K562 (cell line): Measurements from ENCODE around the gene ACADSB. TPM values are rescaled to one million over a fixed set of nuclear protein-coding genes. Genes with fewer than 3 reads are reported as not detected.

ENCODE experiments used
- ATF6 ChIP-seq: sonication (generic); formaldehyde crosslinking; IDR thresholded peaks from 2 replicates; pipeline ENCODE4 v1.4.0; 2020; ENCODE audit warnings: mild to moderate bottlenecking, missing genetic modification reagents
- CHD2 ChIP-seq: IDR thresholded peaks from 2 replicates; pipeline ENCODE4 v1.6.1; 2011; ENCODE audit warnings: low read depth, low read length
- E2F8 ChIP-seq: fragments of 450-650 bp; IDR thresholded peaks from 2 replicates; pipeline ENCODE4 v1.7.1; 2018; ENCODE audit warnings: mild to moderate bottlenecking, low read depth; ENCODE audit not compliant: partially characterized antibody
- ETS2 ChIP-seq: IDR thresholded peaks from 2 replicates; pipeline ENCODE4 v1.6.1; 2016; ENCODE audit warnings: borderline replicate concordance, missing genetic modification characterization, mild to moderate bottlenecking, moderate library complexity, missing compliant biosample characterization; ENCODE audit not compliant: poor library complexity, severe bottlenecking
- ETV1 ChIP-seq: fragments of 450-650 bp; conservative IDR thresholded peaks from 2 replicates; pipeline ENCODE4 v1.6.1; 2016; ENCODE audit warnings: missing genetic modification characterization, control low read depth, low read depth, missing compliant biosample characterization
- FOXK1 ChIP-seq: sonication (generic); formaldehyde crosslinking; IDR thresholded peaks from 2 replicates; pipeline ENCODE4 v1.8.0; 2022; ENCODE audit warnings: missing genetic modification reagents, mild to moderate bottlenecking, borderline replicate concordance
- GATAD2B ChIP-seq: fragments of 450-650 bp; IDR thresholded peaks from 2 replicates; pipeline ENCODE4 v1.6.1; 2017; ENCODE audit warnings: mild to moderate bottlenecking, borderline replicate concordance
- HNRNPUL1 ChIP-seq: fragments of 200-400 bp; formaldehyde crosslinking; IDR thresholded peaks from 2 replicates; pipeline ENCODE4 v1.6.1; 2017; ENCODE audit warnings: low read length
- MTA3 ChIP-seq: fragments of 450-650 bp; formaldehyde crosslinking; IDR thresholded peaks from 2 replicates; pipeline ENCODE4 v1.6.1; 2017; ENCODE audit warnings: mild to moderate bottlenecking, borderline replicate concordance
- MYNN ChIP-seq, 2 experiments: sonication (generic); formaldehyde crosslinking in 1 of 2; IDR thresholded peaks; 2 replicates each; pipeline versions ENCODE4 v1.5.0 to v1.6.1; 2016 to 2020; ENCODE audit warnings: antibody characterized with exemption in 1 of 2, missing genetic modification reagents in 1 of 2
- SMAD2 ChIP-seq: fragments of 150-350 bp; IDR thresholded peaks from 2 replicates; pipeline ENCODE4 v1.6.1; 2014; ENCODE audit warnings: low read depth, mild to moderate bottlenecking, low read length
- VEZF1 ChIP-seq: fragments of 200-800 bp; sonication (Bioruptor generic); IDR thresholded peaks from 2 replicates; pipeline ENCODE4 v1.6.1; 2017; ENCODE audit warnings: missing genetic modification characterization, missing compliant biosample characterization
- ZNF134 ChIP-seq: fragments of 250-450 bp; sonication (Bioruptor Pico); conservative IDR thresholded peaks from 2 replicates; pipeline ENCODE4 v1.4.0; 2020
- ZNF384 ChIP-seq: IDR thresholded peaks from 2 replicates; pipeline ENCODE4 v1.6.1; 2012; ENCODE audit warnings: low read depth, low read length, improper control_type of control experiment
- ZNF431 ChIP-seq: sonication (generic); formaldehyde crosslinking; IDR thresholded peaks from 2 replicates; pipeline ENCODE4 v1.8.0; 2022; ENCODE audit warnings: mild to moderate bottlenecking, missing genetic modification reagents
- ZSCAN29 ChIP-seq: fragments of 450-650 bp; IDR thresholded peaks from 2 replicates; pipeline ENCODE4 v1.6.1; 2017
- polyA plus RNA-seq, 8 experiments: library from polyadenylated mRNA; depleted of rRNA in 4 of 8; stranded (reverse) in 5 of 8; unstranded in 3 of 8; fragments of >200 nt; fragmentation: Nextera tagmentation in 2 of 8; fragmentation: Illumina TruSeq in 1 of 8; extraction: Ambion mirVana in 2 of 8; extraction: Trizol in 1 of 8; gene quantifications; 2 replicates each; pipeline versions ENCODE4 v1.2.1 to v1.2.3, GENCODE V29; 2011 to 2014; ENCODE audit warnings: inconsistent platforms in 1 of 8, missing spikeins in 1 of 8
- total RNA-seq, 7 experiments: library from RNA; depleted of rRNA in 6 of 7; stranded (reverse); fragments of >200 nt in 6 of 7; fragmentation: Illumina TruSeq in 2 of 7; extraction: Trizol in 2 of 7; gene quantifications; 2 replicates each; pipeline versions ENCODE4 v1.2.1 to v1.2.3, GENCODE V29; 2011 to 2021; ENCODE audit warnings: low replicate concordance in 1 of 7
- TF ChIP-seq, protein P1 (sequence below): fragments of 250-450 bp; sonication (Bioruptor Pico); IDR thresholded peaks from 2 replicates; pipeline ENCODE4 v1.8.0; 2022; ENCODE audit warnings: inconsistent platforms, mild to moderate bottlenecking, moderate library complexity, borderline replicate concordance
- TF ChIP-seq, protein P2 (sequence below): fragments of 450-650 bp; formaldehyde crosslinking; IDR thresholded peaks from 2 replicates; pipeline ENCODE4 v1.4.0; 2022; ENCODE audit warnings: missing genetic modification characterization

The ACADSB gene
- total and polyA plus RNA-seq, 9 of the 15 experiments (the other 6 are each of a cell fraction or from before 2014, with no cell fraction given): 2.9 to 9.1 (median 5.8) TPM

- peak; percentile 83 for TF ChIP-seq E2F8
- TF ChIP-seq ZNF134 (CRISPR knock-in tag): no peak
- TF ChIP-seq VEZF1 (CRISPR knock-in tag): peak; percentile 70
- peak; percentile 77; the same call in 1 of the 2 replicates for TF ChIP-seq MTA3
- TF ChIP-seq ETS2: no peak
- no peak for TF ChIP-seq HNRNPUL1
- TF ChIP-seq, protein P1, sequence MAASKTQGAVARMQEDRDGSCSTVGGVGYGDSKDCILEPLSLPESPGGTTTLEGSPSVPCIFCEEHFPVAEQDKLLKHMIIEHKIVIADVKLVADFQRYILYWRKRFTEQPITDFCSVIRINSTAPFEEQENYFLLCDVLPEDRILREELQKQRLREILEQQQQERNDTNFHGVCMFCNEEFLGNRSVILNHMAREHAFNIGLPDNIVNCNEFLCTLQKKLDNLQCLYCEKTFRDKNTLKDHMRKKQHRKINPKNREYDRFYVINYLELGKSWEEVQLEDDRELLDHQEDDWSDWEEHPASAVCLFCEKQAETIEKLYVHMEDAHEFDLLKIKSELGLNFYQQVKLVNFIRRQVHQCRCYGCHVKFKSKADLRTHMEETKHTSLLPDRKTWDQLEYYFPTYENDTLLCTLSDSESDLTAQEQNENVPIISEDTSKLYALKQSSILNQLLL: no peak
- no peak for TF ChIP-seq FOXK1 (CRISPR knock-in tag)
- peak; percentile 41; the same call in 1 of the 2 replicates for TF ChIP-seq CHD2
- TF ChIP-seq ATF6 (CRISPR knock-in tag): no peak
- TF ChIP-seq ZNF384: no peak
- TF ChIP-seq MYNN (IDR thresholded peaks at IDR 0.05): 0 out of 2 replicates have a peak, but pooled peaks have one; percentile 37
- no peak for TF ChIP-seq MYNN (CRISPR knock-in tag; IDR thresholded peaks at IDR 0.05)
- TF ChIP-seq ZNF431 (CRISPR knock-in tag): peak; percentile 76
- no peak for TF ChIP-seq SMAD2
- peak; percentile 71 for TF ChIP-seq ZSCAN29
- TF ChIP-seq, protein P2, sequence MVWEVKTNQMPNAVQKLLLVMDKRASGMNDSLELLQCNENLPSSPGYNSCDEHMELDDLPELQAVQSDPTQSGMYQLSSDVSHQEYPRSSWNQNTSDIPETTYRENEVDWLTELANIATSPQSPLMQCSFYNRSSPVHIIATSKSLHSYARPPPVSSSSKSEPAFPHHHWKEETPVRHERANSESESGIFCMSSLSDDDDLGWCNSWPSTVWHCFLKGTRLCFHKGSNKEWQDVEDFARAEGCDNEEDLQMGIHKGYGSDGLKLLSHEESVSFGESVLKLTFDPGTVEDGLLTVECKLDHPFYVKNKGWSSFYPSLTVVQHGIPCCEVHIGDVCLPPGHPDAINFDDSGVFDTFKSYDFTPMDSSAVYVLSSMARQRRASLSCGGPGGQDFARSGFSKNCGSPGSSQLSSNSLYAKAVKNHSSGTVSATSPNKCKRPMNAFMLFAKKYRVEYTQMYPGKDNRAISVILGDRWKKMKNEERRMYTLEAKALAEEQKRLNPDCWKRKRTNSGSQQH (CRISPR knock-in tag): no peak
- TF ChIP-seq GATAD2B: no peak
- peak; percentile 60 for TF ChIP-seq ETV1 (tag)
Measured at GRCh38 chr10:122980209-122981065, 28.4 kb upstream of the ACADSB start, which contains the start of gene PSTK (continued).
